ENCODE measurements around the gene DLL3. TPM values are rescaled to one million over a fixed set of nuclear protein-coding genes. Genes with fewer than 3 reads are reported as not detected.
A peak's percentile ranks its signal among the peaks of the same experiment; 100 is the strongest.

DLL3 gene
- total RNA-seq, 4 donors from 2014 or later, result not detected

DNA sequence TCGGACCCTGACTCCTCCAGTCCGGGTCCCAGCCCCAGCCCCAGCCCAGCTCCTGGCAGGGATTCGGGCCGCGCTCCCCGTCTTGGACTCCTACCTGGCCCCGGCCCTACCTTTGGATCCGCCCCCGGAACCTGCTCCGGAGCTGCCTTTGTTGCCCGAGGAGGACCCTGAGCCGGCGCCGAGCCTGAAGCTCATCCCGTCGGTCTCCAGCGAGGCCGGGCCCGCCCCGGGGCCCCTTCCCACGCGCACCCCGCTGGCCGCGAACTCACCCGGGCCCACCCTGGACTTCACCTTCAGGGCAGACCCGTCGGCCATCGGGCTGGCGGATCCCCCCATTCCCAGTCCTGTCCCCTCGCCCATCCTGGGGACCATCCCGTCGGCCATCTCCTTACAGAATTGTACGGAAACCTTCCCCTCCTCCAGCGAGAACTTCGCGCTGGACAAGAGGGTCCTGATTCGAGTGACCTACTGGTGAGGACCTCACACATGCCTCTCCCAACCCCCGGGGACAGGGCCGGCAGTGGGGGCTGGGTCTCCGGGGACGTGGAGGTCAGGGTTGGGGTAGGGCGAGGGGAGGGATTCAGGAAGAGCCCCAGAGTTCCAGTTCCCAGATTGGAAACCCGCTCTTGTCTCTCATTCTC lies 16.9 kb downstream of the DLL3 start:
- no peak for DNase-seq (ENCODE audit: low spot score in 2 of 2)
- Histone ChIP-seq H3K36me3 (no peaks in the 10 kb centered on the region), H3K4me3 (peak overlapping the region in 2 of 4 donors; percentile 16 to 40), H3K9me3 (no peaks in the 10 kb centered on the region), H3K27ac (no peak overlapping the region), H3K4me1 (peaks cover 0 to 16% (median 10%) of the 10 kb centered on the region in 4 donors), H3K27me3 (peaks cover 6 to 70% of the 10 kb centered on the region in 2 donors)
- TF ChIP-seq POLR2A (IDR thresholded peaks at IDR 0.05) (no peak), CTCF (IDR thresholded peaks at IDR 0.05) (no peak), EP300 (IDR thresholded peaks at IDR 0.05) (no peak)
- 2 to 4% methylated on average over 29 to 32 of the region's 44 CpGs for WGBS, 2 donors

DNA sequence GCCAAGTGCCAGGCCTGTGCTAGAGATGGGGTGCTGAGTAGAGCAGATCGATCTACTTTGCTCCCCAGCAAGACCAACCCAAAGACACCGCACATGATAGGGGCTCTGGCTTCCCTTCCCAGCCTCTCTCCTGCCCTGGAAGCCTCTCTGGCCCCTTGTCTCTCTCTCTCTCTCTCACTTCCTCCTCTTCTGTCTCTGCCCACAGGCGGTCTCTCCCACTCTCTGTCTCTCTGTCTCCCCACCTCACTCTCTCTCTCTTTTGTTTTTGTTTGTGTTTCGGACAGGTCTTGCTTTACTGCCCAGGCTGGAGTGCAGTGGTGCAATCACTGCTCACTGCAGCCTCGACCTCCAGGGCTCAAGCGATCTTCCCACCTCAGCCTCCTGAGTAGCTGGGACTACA lies 17.5 kb downstream of the DLL3 start:
- H3K27me3 ChIP-seq, result peaks cover 6 to 64% of the 10 kb centered on the region in 2 donors

DNA sequence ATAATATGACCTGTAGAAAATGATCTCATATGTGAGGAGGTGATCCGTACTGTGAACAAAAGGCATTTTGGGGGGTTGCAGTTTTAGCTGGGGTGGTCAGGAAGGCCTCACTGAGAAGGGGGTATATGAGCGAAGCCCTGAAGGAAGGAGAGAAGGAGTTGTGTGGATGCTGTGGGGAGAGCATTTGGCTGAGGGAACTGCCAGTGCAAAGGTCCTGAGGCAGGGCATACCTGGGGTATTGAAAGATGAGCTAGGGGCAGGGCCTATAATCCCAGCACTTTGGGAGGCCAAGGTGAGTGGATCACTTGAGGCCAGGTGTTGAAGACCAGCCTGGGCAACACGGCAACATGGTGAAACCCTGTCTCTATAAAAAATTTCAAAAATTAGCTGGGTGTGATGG lies 18.7 kb downstream of the DLL3 start:
- peaks cover 6 to 53% of the 10 kb centered on the region in 2 donors for H3K27me3 ChIP-seq
- no peaks in the 10 kb centered on the region for H3K36me3 ChIP-seq
- H3K9me3 ChIP-seq, result no peaks in the 10 kb centered on the region
- DNase-seq (ENCODE audit: low spot score in 2 of 2), result no peak
- H3K4me3 ChIP-seq, result no peak overlapping the region
- 76 to 84% methylated on average over 3 of the region's 3 CpGs for WGBS, 2 donors
- H3K4me1 ChIP-seq, result peaks cover 0 to 16% (median 10%) of the 10 kb centered on the region in 4 donors
- no peak overlapping the region for H3K27ac ChIP-seq
- TF ChIP-seq POLR2A (IDR thresholded peaks at IDR 0.05) (no peak), EP300 (IDR thresholded peaks at IDR 0.05) (no peak), CTCF (IDR thresholded peaks at IDR 0.05) (no peak)

More for the DNA sequence above, 17.5 kb downstream of the DLL3 start:
- H3K9me3 ChIP-seq, result no peaks in the 10 kb centered on the region
- no peak overlapping the region for H3K4me3 ChIP-seq
- no peak for DNase-seq (ENCODE audit: low spot score in 2 of 2)
- 47 to 54% methylated on average over 6 of the region's 6 CpGs for WGBS, 2 donors
- no peaks in the 10 kb centered on the region for H3K36me3 ChIP-seq
- peaks cover 0 to 16% (median 10%) of the 10 kb centered on the region in 4 donors for H3K4me1 ChIP-seq
- H3K27ac ChIP-seq, result no peak overlapping the region
- TF ChIP-seq EP300 (IDR thresholded peaks at IDR 0.05), result no peak
- TF ChIP-seq CTCF (IDR thresholded peaks at IDR 0.05), result no peak
- TF ChIP-seq POLR2A (IDR thresholded peaks at IDR 0.05), result no peak

GRCh38 chr19:39518458-39518857 lies 19.7 kb downstream of the DLL3 start:
- no peak for TF ChIP-seq EP300 (IDR thresholded peaks at IDR 0.05)
- TF ChIP-seq POLR2A (IDR thresholded peaks at IDR 0.05), result no peak
- no peak for TF ChIP-seq CTCF (IDR thresholded peaks at IDR 0.05)
- H3K4me3 ChIP-seq, result no peak overlapping the region
- WGBS, 2 donors, result 55 to 60% methylated on average over 5 of the region's 5 CpGs

DNA sequence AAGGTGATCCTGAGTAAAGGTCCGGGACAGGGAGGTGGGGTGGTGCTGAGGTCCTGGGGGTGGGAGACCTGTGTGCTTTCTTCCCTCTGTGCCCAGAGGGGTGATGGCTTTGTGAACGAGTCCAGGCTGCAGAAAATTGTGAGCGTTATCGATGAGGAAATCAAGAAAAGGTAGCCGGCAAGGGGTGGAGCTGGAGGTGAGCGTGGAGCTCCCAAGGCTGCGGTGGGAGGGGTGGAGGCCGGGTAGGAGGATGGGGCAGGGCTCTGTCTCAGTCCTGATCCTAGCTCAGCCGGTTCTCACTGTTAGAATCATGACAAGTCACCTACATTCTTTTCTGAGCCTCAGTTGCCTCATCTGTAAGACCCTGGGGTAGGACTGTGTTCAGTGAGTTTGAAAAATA lies 20.2 kb downstream of the DLL3 start:
- no peak overlapping the region for H3K27ac ChIP-seq
- TF ChIP-seq POLR2A (IDR thresholded peaks at IDR 0.05), result no peak
- no peak for TF ChIP-seq CTCF (IDR thresholded peaks at IDR 0.05)
- TF ChIP-seq EP300 (IDR thresholded peaks at IDR 0.05), result no peak
- no peak overlapping the region for H3K4me3 ChIP-seq
- H3K4me1 ChIP-seq, result peaks cover 0 to 16% (median 10%) of the 10 kb centered on the region in 4 donors
- H3K36me3 ChIP-seq, result no peaks in the 10 kb centered on the region
- 74 to 75% methylated on average over 9 of the region's 9 CpGs for WGBS, 2 donors
- H3K9me3 ChIP-seq, result no peaks in the 10 kb centered on the region
- H3K27me3 ChIP-seq, result peaks cover 6 to 37% of the 10 kb centered on the region in 2 donors
- DNase-seq (ENCODE audit: low spot score in 2 of 2), result no peak

More at GRCh38 chr19:39518458-39518857, 19.7 kb downstream of the DLL3 start:
- Histone ChIP-seq H3K4me1 (peaks cover 0 to 16% (median 10%) of the 10 kb centered on the region in 4 donors), H3K36me3 (no peaks in the 10 kb centered on the region), H3K27me3 (peaks cover 6 to 42% of the 10 kb centered on the region in 2 donors), H3K9me3 (no peaks in the 10 kb centered on the region), H3K27ac (no peak overlapping the region)
- no peak for DNase-seq (ENCODE audit: low spot score in 2 of 2)

Measured in tibial nerve (tissue), 4 donors.